ENCODE data around the gene USP5.

- TF ChIP-seq CTCF (IDR thresholded peaks at IDR 0.05) (no peak), POLR2A (IDR thresholded peaks at IDR 0.05) (no peak)
Observed at GRCh38 chr12:6899427-6899826, 47.5 kb downstream of the USP5 start.

Data from breast epithelium (tissue), 3 donors.